NCI-H82 treated with DMSO at 0.1 percent for 48 hours (cell line): ENCODE measurements around the gene CAMKMT.
"Not testable (repeated sequence)": the region's sequence is repeated elsewhere in the genome, so short reads cannot be mapped to it uniquely, and the experiment has no call there.

ENCODE experiments used
- DNase-seq: peaks from one replicate; lab custom pipeline; 2025; ENCODE audit not compliant: unreplicated experiment; lab: John Stamatoyannopoulos, UW

CAMKMT gene

DNA sequence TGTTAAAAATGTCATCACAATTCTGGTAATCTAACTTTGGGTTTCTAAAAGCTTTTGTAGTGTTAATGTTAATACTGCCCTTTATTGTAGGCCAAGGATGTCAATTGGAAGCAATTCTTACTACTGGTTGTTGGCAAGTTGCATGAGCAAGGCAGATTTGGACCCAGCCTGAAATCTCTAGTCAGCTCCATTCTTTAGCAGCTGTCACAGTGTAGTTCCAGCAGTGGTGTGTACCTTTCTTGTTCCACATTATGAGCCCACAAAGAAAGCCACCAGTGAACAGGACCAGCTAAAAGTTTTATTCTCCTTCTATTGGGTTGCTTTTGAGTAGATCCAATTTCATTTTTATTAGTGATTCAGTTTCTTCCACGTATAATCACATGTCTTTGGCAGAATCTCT is 133.8 kb downstream of the CAMKMT start:
- no peak for DNase-seq

DNA sequence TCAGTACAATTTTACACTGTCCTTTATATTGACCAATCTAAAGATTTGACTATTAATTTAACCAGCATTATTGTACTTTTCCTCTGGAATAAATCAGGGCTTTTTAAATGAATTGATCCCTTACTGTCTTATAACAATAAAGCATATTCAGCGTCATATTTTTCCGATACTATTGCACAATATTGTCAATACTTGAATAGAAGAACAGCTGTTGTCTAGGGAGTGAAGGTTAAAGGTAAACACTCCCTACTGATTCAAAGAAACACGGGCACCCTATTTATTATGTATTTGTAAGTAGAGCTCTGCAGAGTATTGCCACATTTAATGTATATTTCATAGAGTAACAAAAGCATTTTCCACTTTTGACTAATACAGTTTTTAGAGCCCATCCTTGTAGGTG is 134.4 kb downstream of the CAMKMT start:
- DNase-seq = no peak

DNA sequence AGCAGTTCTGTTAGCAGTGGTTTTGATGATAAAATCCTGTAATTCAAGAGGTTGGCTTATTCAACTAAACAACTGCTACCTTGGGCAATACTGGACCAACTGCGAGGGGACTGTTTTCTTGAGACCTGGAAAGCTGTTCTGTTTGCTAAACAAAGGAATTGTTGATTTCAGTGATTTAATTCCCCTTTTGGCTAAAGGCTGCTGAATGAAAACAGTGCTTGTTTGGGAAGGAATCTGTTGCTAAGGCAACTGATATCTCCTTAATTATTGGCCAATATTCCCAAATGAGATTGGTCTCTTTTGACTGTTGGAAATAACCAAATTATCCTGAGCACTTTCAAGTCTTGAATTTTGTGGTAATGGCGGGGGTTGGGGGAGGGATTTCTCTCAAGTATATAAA is 136.8 kb downstream of the CAMKMT start:
- no peak for DNase-seq

DNA sequence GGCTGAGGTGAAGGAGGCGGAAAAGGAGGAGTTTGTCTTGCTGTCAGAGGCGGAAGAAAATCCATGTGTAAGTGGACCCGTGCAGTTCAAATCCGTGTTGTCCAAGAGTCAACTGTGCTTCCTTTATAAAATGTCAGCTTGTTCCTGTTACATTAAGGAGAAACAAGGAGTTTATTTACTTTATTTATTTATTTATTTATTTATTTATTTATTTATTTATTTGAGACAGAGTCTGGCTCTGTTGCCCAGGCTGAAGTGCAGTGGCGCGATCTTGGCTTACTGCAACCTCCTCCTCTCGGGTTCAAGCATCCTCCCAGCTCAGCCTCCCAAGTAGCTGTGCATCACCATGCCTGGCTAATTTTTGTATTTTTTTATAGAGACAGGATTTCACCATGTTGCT is 143.9 kb downstream of the CAMKMT start:
- DNase-seq = not testable (repeated sequence)

DNA sequence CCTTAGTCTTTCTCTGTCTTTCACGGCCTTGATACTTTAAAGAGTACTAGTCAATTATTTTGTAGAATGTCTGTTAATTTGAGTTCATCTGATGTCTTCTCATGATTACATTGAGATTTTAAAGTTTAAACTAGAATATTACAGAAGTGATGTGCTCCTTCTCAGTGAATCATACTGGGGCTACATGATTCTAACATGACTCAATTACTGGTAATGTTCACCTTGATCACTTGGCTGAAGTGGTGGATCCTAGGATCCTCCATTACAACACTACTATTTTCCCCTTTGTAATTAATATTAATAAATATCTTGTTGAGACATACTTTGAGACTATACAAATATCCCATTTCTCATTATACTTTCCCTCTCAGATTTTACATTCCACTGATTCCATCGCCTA is 148.5 kb downstream of the CAMKMT start:
- DNase-seq = no peak

DNA sequence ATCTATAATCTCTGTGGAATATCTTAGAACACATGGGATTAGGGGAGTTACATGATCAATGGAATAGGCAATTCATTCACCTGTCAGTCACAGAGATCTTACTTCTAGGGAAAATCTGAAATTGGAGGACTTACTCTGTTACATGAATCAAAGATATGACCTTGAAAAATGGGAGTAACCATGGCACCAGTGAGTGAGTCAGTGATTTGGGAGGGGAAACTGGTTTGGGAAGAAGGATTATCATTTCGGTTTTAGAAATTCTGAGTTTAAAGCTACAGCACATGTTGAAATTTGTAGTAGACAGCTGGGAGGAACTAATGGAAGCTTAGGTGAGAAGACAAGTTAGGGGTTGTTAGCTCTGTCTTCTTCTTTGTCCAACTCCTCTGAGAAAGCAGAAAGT is 153.7 kb downstream of the CAMKMT start:
- no peak for DNase-seq

DNA sequence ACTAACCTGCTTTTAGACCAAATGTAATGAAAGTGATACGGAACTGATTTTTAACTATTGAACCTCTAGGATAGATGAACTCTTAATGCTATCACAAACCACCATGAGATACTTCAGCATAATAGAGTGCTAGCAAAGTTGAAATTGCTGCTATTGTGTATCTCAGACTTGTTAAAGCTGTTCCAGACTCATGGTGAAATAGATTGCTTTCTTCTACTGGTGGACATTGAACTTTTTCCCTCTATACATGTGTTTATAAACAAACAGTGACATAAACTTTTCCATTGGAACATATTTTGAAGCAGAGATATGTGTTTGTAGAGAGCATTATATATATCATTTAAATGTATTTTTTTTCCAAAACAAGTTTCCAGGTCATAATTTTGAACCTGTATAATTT is 157.3 kb downstream of the CAMKMT start:
- no peak for DNase-seq

DNA sequence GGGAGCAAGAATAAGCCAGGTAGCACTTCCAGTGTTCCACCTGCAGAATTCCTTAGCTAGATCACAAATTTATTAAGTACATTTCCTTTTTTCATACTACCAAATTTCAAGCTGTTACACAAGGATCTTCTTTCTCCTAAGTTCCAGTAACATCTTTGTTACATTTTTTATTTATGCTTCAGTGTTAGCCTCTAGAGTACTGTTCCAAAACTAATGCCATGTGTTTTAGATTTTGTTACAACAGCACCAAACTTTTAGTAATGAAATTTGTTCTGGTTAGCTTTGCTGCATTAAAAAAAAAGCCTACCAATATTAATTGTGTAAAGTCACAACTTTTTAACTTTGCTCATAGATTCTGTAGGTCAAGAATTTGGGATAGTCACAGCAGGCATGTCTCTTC is 161.1 kb downstream of the CAMKMT start:
- no peak for DNase-seq

DNA sequence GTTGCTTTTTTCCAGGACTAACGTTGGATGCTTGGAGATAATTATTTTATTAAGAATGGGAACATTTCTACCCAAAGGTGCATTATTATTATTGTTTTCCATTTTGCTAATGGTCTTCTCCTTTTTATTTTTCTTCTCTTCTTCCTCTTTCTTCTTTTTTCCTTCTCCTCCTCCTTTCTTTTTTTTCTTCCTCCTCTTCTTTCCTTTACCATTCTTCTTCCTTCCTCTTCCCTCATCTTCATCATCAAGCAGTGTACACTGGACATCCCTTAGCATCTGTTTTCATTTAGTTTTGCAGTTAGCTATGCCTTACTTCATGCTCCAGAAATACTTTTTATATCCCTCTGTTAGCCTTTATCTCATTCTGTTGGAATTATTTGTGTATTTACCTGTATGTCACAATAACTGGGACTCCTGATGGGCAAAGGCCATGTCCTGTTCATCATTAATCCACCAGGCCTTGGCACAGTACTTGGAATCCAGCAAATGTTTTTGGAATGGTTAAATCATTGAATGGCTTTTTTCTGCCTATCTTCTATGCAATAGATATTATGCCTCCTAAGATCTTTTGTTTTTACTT is 162.7 kb downstream of the CAMKMT start:
- DNase-seq = no peak

DNA sequence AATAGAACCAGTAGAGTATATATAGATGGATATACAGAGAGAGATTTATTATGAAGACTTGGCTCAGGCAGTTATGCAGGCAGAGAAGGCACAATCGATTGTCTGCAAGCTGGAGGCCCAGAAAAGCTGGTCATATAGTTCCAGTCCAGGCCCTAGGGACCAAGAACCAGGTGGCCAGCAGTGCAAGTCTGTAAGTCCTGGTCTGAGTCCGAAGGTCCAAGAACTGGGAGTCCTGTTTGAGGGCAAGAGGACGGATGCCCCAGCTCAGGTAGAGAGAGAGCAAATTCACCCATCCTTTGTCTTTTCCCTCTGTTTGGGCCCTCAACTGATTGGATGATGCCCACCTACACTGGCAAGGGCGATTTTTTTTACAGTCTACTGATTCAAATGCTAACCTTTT is 164.6 kb downstream of the CAMKMT start:
- DNase-seq = no peak

DNA sequence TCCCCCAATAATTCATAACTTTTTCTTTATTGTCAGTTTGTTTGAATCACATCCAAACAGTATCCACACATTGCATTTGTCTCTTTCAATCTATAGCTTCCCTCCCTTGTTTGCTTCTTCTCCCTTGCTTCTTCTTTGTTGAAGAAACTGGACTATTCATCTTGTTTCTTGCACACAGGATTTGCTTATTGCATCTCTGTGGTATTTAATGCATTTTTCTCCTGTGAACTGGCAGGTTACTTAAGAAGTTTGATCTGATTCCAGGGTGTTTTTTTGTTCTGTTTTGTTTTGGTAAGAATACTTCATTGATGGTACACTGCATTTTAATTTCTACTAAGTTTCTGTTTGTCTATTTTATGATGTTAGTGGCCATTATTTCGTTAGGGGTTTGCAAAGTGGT is 166.8 kb downstream of the CAMKMT start:
- DNase-seq = no peak

DNA sequence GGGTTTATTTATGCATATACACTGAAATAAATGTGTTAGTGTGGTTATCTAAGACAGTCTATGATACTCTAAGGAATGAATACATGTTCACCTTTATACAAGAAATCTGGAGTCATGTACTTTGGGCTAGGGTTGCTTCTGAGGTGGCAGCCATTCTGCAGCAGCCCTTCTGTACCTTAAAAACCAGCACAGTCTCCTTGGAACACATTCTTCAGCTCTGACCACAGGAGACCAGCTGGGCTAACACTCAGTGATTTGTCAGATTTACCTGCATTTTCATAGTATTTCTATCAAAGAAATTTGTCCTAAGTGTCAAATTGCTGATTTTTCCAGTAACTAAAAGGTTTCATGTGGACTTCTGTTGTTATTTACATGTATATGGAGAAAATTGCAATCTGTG is 167.7 kb downstream of the CAMKMT start:
- DNase-seq = no peak

DNA sequence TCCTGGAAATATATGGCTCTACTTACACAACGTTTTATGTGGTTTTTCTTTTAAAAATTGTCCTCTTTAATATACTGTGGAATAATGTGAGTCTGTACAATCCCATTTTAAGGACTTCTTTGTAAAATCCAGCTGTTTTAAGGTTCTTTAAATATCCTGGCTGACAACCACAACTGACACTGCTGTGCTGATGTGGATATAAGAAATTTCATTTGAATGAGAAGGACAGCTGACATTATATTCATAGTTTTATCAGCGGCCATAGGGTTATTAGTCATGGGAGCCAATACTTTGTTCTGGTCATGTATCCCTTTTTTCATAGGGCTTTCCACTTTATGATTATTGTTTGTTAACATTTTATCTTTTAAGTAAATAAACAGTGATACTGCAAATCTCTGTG is 169.5 kb downstream of the CAMKMT start:
- no peak for DNase-seq

DNA sequence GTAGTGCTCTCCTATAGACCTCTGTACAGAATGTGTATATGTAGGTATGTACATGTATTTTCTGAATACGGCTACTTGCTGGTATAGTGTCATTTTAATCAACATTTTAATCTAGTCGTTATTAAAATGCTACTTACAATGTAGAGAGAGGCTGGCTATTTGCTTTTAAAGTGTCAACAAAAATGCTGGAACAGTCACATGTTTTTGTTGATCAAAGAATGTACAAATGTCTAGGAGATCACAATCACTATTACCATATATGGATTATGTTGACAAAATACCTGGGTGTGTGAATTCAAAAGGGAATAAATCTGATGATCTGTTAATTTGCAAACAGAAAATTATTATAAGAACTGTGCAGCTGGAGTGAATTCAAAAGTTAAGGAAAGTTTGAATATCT is 170.3 kb downstream of the CAMKMT start:
- no peak for DNase-seq

DNA sequence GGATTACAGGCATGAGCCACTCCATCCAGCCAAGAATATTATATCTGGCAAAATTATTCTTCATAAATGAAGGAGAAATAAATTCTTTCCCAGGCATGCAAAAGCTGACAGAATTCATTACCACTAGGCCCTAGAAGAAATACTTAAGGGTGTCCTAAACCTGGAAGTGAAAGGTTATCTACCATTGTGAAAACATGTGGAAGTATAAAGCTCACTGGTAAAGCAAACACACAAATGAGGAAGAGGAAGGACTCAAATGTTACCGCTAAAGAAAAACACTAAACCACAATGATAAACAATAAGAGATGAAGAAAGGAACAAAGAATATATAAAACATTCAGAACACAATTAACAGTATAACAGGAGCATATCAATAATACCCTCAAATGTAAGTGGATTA is 171.8 kb downstream of the CAMKMT start:
- DNase-seq = no peak

DNA sequence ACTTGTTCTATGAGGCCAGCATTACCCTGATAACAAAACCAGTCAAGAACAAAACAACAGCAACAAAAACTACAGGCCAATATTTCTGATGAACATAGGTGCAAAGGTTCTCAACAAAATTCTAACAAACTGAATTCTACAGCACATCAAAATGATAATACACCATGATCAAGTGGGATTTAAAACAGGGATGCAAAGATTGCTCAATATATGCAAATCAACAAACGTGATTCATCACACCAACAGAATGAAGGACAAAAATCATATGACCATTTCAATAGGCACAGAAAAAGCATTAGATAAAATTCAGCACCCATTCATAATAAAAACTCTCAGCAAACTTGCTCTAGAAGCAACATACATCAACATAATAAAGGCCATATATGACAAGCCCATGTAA is 173.6 kb downstream of the CAMKMT start:
- DNase-seq = no peak

DNA sequence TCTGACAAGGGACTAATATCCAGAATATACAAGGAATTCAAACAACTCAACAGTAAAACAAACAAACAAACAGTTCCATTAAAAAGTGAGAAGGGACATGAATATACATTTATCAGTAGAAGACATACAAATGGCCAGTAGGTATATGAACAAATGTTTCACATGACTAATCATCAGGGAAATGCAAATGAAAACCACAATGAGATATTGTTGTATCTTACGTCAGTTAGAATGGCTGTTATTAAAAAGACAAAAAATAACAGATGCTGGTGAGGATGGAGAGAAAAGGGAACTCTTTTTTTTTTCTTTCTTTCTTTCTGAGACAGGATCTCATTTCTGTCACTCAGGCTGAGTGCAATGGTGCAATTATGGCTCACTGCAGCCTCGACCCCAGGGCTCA is 175.5 kb downstream of the CAMKMT start:
- no peak for DNase-seq

DNA sequence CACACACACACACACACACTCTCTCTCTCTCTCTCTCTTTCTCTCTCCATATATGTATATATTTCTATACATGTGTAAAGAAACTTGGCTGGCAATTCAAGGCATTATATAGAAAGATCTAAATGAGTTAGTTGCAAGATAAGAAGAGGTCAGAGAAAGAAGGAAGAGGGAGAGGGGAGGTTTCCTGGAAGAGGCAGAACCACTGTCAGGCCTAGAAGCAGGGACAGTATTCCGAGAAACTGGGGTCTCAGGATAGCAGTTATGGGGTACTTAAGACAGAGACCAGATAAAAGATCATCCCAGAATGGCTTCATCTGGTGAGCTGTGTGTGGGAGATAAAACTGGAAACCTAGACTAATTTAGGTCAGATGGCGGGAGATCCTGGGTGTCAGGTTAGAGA is 180.8 kb downstream of the CAMKMT start:
- DNase-seq = no peak

DNA sequence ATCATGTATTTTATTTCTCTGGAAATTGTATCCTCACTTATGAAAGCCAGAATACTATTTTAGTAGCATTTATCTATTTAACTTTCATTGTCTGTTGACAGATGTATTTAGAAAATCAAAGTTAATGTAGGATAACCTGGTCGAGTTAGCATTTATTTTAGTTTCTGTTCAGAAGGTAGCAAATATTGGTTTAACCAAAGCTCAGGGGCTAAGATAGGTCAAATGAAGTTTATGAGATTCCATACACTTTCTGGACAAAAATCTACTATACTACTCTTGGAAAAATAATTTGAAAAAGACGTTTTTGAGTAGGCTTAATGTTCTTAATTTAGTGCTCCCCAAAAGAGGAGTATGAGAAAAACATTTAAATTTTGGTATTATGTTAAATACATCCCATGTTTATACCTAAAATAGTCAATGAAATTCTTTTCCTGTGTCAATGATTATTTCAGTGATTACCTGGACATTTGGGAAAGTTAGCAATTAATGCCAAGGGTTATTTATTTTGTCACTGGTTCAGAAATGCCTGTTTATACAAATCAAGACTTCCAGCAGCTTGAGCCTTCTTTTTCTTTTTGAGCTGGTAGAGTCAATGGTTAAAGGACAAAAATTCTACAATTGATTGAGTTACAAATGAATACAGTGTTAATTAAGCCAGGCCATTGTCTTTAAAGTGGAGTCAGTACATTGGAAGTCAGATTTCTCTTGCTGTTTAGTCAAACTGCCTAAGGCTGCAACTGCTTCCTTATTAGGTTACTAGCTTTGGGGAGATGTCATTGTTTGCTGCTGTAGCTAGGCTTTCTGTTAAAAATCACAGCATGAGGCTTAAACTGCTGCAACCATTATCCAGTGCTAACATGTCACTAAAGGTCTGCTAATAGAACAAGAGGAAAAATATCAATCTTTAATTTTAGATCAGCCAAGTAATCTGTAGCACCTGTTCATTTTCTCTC is 182.3 kb downstream of the CAMKMT start:
- no peak for DNase-seq

DNA sequence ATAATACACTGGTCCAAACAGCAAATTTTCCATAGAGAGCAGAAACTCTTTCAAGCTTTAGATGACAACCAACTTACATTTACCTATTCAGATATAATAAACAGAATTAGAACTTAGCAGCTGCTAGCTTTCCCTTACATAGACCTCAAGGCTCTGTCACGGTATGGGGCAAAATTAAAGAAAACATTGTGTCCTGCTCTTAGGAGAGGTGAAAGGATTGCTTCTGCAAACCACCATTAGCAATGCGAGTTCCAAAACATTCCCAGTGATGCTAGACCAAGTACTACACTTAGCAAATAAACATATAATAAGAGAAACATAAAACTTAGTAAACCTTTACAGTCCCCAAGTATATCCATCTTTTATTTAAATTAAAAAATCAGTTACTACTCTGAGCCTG is 183.3 kb downstream of the CAMKMT start:
- no peak for DNase-seq

DNA sequence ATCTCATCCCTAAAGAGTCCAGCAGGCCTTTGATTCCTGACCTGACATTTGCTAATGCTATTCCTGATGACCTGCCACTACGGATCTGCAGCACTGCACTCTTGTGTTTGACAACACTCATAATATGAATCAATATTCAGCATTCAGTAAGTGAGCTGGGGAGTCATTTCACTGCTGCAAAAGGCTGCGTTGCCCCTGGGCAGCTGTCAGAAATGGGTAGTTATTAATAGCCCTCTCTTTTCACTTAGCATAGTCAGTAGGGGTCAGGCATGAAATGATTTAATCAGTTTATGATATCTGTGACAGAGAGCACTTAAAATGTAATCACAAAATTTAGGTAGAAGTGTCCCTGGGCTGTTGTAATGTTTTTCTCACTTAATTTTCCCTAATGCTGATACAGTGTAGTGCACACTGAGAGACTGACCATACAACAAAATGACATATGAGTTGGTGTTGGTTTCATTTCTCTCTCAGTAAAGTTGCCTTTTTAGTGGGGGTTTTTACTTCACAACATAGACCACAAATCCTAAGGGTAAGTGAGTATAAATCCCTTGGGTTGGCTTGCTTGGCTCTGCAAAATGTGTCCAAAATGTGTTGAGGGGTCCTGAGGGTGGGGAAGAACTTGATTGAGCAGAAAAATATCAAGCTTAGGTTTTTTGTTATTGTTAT is 184.8 kb downstream of the CAMKMT start:
- no peak for DNase-seq

DNA sequence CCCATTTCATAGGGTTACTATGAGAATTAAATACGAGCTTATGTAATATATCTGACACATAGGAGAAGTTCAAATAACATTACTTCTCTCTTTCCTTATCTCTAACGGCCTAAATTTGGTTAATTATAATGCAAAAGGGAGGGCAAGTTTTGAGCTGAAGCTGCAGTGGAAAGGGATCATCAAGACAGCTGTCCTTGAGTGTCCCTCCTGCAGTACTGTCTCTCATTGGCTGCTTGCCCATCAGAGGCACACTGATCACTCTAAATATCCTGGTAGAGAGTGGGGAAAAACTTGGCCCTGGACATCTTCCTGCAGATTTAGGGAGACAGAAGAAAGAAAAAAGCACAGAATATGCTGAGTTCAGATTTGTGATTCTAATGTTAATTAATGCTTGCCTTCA is 186.0 kb downstream of the CAMKMT start:
- no peak for DNase-seq
